Measurements from ENCODE around the gene CRHR1.

The CRHR1 gene

DNA sequence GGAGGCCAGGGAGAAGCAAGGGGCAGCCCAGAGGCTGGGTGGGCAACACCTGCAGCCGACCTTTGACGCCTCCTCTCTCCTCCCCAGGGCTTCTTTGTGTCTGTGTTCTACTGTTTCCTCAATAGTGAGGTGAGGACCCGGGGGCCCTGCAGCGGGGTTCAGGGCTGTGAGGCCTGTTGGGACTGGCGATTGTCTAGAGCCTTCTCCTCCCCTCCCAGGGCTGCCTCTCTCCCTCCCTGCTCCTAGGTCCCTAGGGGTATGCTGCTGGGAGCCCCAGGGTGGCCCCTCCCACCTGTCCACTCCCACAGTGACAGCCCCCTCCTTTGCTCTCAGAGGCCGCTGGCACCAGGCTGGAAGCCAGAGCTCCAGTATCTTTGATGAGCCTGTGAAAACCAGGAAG, 49.8 kb downstream of the CRHR1 start:
- H3K4me3 ChIP-seq (replicated peaks; ENCODE audit: low read depth, low read length): no peak overlapping the region
- TF ChIP-seq, protein P1, sequence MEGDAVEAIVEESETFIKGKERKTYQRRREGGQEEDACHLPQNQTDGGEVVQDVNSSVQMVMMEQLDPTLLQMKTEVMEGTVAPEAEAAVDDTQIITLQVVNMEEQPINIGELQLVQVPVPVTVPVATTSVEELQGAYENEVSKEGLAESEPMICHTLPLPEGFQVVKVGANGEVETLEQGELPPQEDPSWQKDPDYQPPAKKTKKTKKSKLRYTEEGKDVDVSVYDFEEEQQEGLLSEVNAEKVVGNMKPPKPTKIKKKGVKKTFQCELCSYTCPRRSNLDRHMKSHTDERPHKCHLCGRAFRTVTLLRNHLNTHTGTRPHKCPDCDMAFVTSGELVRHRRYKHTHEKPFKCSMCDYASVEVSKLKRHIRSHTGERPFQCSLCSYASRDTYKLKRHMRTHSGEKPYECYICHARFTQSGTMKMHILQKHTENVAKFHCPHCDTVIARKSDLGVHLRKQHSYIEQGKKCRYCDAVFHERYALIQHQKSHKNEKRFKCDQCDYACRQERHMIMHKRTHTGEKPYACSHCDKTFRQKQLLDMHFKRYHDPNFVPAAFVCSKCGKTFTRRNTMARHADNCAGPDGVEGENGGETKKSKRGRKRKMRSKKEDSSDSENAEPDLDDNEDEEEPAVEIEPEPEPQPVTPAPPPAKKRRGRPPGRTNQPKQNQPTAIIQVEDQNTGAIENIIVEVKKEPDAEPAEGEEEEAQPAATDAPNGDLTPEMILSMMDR (IDR thresholded peaks at IDR 0.05; ENCODE audit: low read depth, low read length, missing control alignments): no peak
- DNase-seq (ENCODE audit: extremely low read depth, low read depth): no peak

DNA sequence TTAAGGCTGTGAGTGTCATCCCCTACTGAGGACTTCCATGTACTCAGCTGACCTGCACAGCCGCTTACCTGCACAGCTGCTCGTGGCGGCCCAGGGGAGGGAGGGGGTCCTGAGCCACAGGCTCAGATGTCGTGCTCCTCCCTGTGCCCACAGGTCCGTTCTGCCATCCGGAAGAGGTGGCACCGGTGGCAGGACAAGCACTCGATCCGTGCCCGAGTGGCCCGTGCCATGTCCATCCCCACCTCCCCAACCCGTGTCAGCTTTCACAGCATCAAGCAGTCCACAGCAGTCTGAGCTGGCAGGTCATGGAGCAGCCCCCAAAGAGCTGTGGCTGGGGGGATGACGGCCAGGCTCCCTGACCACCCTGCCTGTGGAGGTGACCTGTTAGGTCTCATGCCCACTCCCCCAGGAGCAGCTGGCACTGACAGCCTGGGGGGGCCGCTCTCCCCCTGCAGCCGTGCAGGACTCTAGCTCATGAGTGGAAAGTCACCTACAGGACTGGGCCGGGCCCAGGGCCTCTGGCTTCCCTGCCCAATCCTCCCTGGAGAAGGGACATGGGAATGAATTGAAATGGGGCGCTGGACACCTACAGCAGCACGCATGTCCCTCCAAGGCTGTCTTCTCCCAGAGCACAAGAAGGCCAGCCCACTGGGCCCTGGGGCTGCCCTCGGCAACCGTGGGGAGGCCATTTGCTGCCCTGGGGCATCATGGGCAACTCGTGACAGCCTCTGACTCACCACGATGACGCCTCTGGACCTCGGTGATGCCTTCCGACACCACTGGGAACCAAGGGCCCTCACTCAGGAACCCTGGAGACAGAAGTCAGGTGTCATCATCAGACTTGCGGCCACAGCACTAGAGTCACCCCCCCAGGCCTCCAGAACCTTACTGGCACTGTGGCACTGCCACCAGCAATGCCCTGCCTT, 50.6 kb downstream of the CRHR1 start:
- no peak overlapping the region for H3K4me3 ChIP-seq (replicated peaks; ENCODE audit: low read depth, low read length)
- TF ChIP-seq, protein P1 (IDR thresholded peaks at IDR 0.05; ENCODE audit: low read depth, low read length, missing control alignments): no peak
- no peak for DNase-seq (ENCODE audit: extremely low read depth, low read depth)

- TF ChIP-seq, protein P1 (IDR thresholded peaks at IDR 0.05; ENCODE audit: low read depth, low read length, missing control alignments): no peak
- no peak for DNase-seq (ENCODE audit: extremely low read depth, low read depth)
- no peak overlapping the region for H3K4me3 ChIP-seq (replicated peaks; ENCODE audit: low read depth, low read length)
Measured at GRCh38 chr17:45835481-45835880, 51.4 kb downstream of the CRHR1 start.

DNA sequence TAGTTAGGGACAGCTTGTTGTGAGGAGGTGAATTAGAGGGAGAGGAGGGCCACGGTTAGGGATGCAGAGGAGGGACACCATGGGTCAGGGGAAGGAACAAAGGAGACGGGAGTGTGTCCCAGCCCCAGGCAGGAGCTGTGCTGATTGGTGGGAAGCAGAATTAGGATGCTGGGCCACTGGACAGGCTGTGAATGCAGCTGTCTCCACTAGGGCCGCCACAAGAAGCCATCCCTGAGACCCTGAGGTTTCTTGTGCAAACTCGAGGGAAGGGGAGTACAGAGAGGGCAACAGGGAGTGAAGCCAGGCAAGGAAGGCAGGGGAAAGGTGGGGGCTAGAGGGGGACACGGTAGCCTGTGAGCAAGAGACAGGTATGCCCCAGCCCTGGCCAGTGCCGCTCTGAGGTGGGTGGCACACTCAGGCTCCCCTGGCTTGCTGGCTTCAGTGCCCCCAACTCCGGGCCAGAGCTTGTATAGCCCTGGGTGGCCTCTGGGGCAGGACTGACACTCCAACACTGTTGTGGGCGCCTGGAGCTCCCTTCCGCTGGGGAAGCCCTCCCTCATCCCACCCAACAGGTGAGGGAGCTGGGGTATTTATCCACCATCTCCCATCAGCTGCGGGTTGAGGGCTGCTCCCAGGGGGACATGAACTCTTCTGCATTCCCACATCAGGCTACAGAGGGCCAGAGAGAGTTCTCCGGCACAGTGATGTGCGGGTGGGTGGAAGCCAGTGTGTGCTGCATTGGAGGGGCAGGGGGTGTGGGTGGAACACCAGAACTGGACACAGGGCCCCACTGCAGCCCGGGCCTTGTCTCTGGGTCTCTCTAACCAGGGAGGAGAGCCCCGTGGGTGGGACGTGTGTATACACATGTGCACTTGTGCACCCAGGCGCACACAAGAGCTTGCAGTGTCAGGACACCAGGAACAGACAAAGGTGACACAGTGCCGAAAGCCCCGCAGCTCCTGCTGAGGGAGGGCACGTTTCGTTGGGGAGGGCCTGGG, 52.2 kb downstream of the CRHR1 start:
- TF ChIP-seq, protein P1 (IDR thresholded peaks at IDR 0.05; ENCODE audit: low read depth, low read length, missing control alignments): no peak
- DNase-seq (ENCODE audit: extremely low read depth, low read depth): no peak
- no peak overlapping the region for H3K4me3 ChIP-seq (replicated peaks; ENCODE audit: low read depth, low read length)

DNA sequence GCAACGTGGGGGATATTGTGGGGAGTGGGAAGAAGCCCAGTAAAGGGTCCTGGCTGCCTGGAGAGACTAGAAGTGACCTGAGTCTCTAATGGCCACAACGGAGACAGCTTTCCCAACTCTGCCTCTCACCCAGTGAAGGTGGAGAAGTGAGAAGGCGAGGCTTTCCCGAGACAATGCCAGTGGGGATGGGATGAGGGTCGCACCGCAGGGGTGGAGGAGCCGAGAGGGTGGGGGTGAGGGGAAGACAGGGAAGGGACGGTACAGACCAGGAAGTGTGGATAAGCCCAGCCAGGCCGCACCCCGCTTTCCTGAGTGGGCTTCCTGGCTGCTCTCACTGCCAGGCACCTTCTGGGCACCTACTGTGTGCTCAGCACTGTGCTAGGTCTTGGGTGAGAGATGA, 53.1 kb downstream of the CRHR1 start:
- TF ChIP-seq, protein P1 (IDR thresholded peaks at IDR 0.05; ENCODE audit: low read depth, low read length, missing control alignments): no peak
- H3K4me3 ChIP-seq (replicated peaks; ENCODE audit: low read depth, low read length): no peak overlapping the region
- DNase-seq (ENCODE audit: extremely low read depth, low read depth): no peak

- DNase-seq (ENCODE audit: extremely low read depth, low read depth): no peak
- H3K4me3 ChIP-seq (replicated peaks; ENCODE audit: low read depth, low read length): no peak overlapping the region
- TF ChIP-seq, protein P1 (IDR thresholded peaks at IDR 0.05; ENCODE audit: low read depth, low read length, missing control alignments): no peak
Measured at GRCh38 chr17:45837603-45838002, 53.5 kb downstream of the CRHR1 start.
